ENCODE data around the gene IGIP. TPM values are rescaled to one million over a fixed set of nuclear protein-coding genes. Genes with fewer than 3 reads are reported as not detected.

Gene IGIP
- total RNA-seq, result 2.4 and 6.0 TPM in 2 replicates

GRCh38 chr5:140125637-140126036, at the start of gene IGIP:
Gene IGIP, plus strand, starts transcription at chr5:140125937. Its CDS starts 2,540 bp downstream, at chr5:140128477.

GRCh38 chr5:140113699-140114263, 12.0 kb upstream of the IGIP start, which contains the start of gene PURA:
Gene PURA, plus strand, starts transcription at chr5:140114109. Its CDS starts 73 bp downstream, at chr5:140114182.

GRCh38 chr5:140174465-140175366, 49.0 kb downstream of the IGIP start, which contains the start of gene CYSTM1:
Gene CYSTM1, plus strand, starts transcription at chr5:140175188. Its CDS starts 19,278 bp downstream, at chr5:140194466.

Other genes starting within 250 kb of the IGIP start
- gene NRG2, start 82.6 kb upstream of the IGIP start, total RNA-seq, result 0.16 and 0.57 TPM in 2 replicates
- 5.7 and 18.7 TPM in 2 replicates for gene PURA, start 11.8 kb upstream of the IGIP start, total RNA-seq
- 7.2 and 14.9 TPM in 2 replicates for gene CYSTM1, start 49.3 kb downstream of the IGIP start, total RNA-seq
- gene PFDN1, start 177.2 kb downstream of the IGIP start, total RNA-seq, result 48.6 and 62.2 TPM in 2 replicates
- 26.7 and 28.3 TPM in 2 replicates for gene HBEGF, start 220.7 kb downstream of the IGIP start, total RNA-seq
- gene SLC4A9, start 234.3 kb downstream of the IGIP start, total RNA-seq, result under 0.01 and 0.19 TPM in 2 replicates